ENCODE measurements around the gene SEMA3E. TPM values are rescaled to one million over a fixed set of nuclear protein-coding genes. Genes with fewer than 3 reads are reported as not detected.
A peak's percentile ranks its signal among the peaks of the same experiment; 100 is the strongest.

Gene SEMA3E
- total RNA-seq, 2 donors from 2014 or later, result 339 to 438 TPM

- no peak overlapping the region for H3K9ac ChIP-seq (ENCODE audit: extremely low read depth, low read length, poor library complexity, severe bottlenecking)
- peaks cover 45% of the 10 kb centered on the region for H3K36me3 ChIP-seq (ENCODE audit: control insufficient read depth, insufficient read depth, low read length)
- H3K4me3 ChIP-seq (ENCODE audit: low read length), result no peak overlapping the region
- Mint-ChIP-seq H3K4me1 (peaks cover 9% of the 10 kb centered on the region), H3K36me3 (ENCODE audit: low read depth) (peaks cover 47% of the 10 kb centered on the region), H3K4me3 (no peak overlapping the region), H3K9me3 (no peaks in the 10 kb centered on the region), H3K27ac (no peak overlapping the region), H3K27me3 (ENCODE audit: insufficient read depth) (no peaks in the 10 kb centered on the region)
- no peaks in the 10 kb centered on the region for H3K4me1 ChIP-seq (ENCODE audit: control insufficient read depth, insufficient read depth, low read length)
- H3K9me3 ChIP-seq (ENCODE audit: control insufficient read depth, low read length), result no peaks in the 10 kb centered on the region
- no peak for TF ChIP-seq CTCF (conservative IDR thresholded peaks at IDR 0.05)
- no peak for DNase-seq
- no peak overlapping the region for H3K27ac ChIP-seq (ENCODE audit: low read depth, low read length)
- no peaks in the 10 kb centered on the region for H3K27me3 ChIP-seq (ENCODE audit: control insufficient read depth, insufficient read depth, low read length, poor library complexity, severe bottlenecking)
Measured at GRCh38 chr7:83388436-83388835, 260.5 kb downstream of the SEMA3E start.

GRCh38 chr7:83366629-83367028 is 282.3 kb downstream of the SEMA3E start:
- H3K9me3 Mint-ChIP-seq, result no peaks in the 10 kb centered on the region
- peaks cover 9% of the 10 kb centered on the region for H3K36me3 Mint-ChIP-seq (ENCODE audit: low read depth)
- WGBS, 2 experiments (ENCODE audit: insufficient coverage in 1 of 2, insufficient read length in 1 of 2), result 73% methylated on average over 1 of the region's 2 CpGs; no CpG with 5 or more reads in 1 of the 2 experiments
- Histone ChIP-seq H3K4me1 (ENCODE audit: control insufficient read depth, insufficient read depth, low read length) (no peaks in the 10 kb centered on the region), H3K9ac (ENCODE audit: extremely low read depth, low read length, poor library complexity, severe bottlenecking) (no peak overlapping the region), H3K9me3 (ENCODE audit: control insufficient read depth, low read length) (no peaks in the 10 kb centered on the region), H3K27ac (ENCODE audit: low read depth, low read length) (no peak overlapping the region), H3K4me3 (ENCODE audit: low read length) (no peak overlapping the region), H3K36me3 (ENCODE audit: control insufficient read depth, insufficient read depth, low read length) (peaks cover 17% of the 10 kb centered on the region), H3K27me3 (ENCODE audit: control insufficient read depth, insufficient read depth, low read length, poor library complexity, severe bottlenecking) (no peaks in the 10 kb centered on the region)
- TF ChIP-seq CTCF (conservative IDR thresholded peaks at IDR 0.05), result peak; percentile 63
- H3K27ac Mint-ChIP-seq, result no peak overlapping the region
- H3K4me3 Mint-ChIP-seq, result no peak overlapping the region
- no peaks in the 10 kb centered on the region for H3K4me1 Mint-ChIP-seq
- DNase-seq, result no peak
- no peaks in the 10 kb centered on the region for H3K27me3 Mint-ChIP-seq (ENCODE audit: insufficient read depth)

- no peak overlapping the region for H3K9ac ChIP-seq (ENCODE audit: extremely low read depth, low read length, poor library complexity, severe bottlenecking)
- no peak overlapping the region for H3K4me3 ChIP-seq (ENCODE audit: low read length)
- no peaks in the 10 kb centered on the region for H3K4me1 ChIP-seq (ENCODE audit: control insufficient read depth, insufficient read depth, low read length)
- no peaks in the 10 kb centered on the region for H3K27me3 Mint-ChIP-seq (ENCODE audit: insufficient read depth)
- H3K27ac Mint-ChIP-seq, result no peak overlapping the region
- no peak overlapping the region for H3K27ac ChIP-seq (ENCODE audit: low read depth, low read length)
- TF ChIP-seq CTCF (conservative IDR thresholded peaks at IDR 0.05), result peak; percentile 26
- no peaks in the 10 kb centered on the region for H3K4me1 Mint-ChIP-seq
- peaks cover 8% of the 10 kb centered on the region for H3K36me3 Mint-ChIP-seq (ENCODE audit: low read depth)
- H3K27me3 ChIP-seq (ENCODE audit: control insufficient read depth, insufficient read depth, low read length, poor library complexity, severe bottlenecking), result no peaks in the 10 kb centered on the region
- no peaks in the 10 kb centered on the region for H3K9me3 ChIP-seq (ENCODE audit: control insufficient read depth, low read length)
- peaks cover 10% of the 10 kb centered on the region for H3K36me3 ChIP-seq (ENCODE audit: control insufficient read depth, insufficient read depth, low read length)
- H3K9me3 Mint-ChIP-seq, result no peaks in the 10 kb centered on the region
- no peak overlapping the region for H3K4me3 Mint-ChIP-seq
- no peak for DNase-seq
Measured at GRCh38 chr7:83365746-83366145, 283.2 kb downstream of the SEMA3E start.
